Measurements from ENCODE around the gene OTOP2. TPM values are rescaled to one million over a fixed set of nuclear protein-coding genes. Genes with fewer than 3 reads are reported as not detected.
"Not testable (repeated sequence)": the region's sequence is repeated elsewhere in the genome, so short reads cannot be mapped to it uniquely, and the experiment has no call there.

The OTOP2 gene
- total RNA-seq, 1 donor from 2014 or later = not detected

GRCh38 chr17:74901353-74902135 is 22.5 kb upstream of the OTOP2 start:
- TF ChIP-seq, protein P1, sequence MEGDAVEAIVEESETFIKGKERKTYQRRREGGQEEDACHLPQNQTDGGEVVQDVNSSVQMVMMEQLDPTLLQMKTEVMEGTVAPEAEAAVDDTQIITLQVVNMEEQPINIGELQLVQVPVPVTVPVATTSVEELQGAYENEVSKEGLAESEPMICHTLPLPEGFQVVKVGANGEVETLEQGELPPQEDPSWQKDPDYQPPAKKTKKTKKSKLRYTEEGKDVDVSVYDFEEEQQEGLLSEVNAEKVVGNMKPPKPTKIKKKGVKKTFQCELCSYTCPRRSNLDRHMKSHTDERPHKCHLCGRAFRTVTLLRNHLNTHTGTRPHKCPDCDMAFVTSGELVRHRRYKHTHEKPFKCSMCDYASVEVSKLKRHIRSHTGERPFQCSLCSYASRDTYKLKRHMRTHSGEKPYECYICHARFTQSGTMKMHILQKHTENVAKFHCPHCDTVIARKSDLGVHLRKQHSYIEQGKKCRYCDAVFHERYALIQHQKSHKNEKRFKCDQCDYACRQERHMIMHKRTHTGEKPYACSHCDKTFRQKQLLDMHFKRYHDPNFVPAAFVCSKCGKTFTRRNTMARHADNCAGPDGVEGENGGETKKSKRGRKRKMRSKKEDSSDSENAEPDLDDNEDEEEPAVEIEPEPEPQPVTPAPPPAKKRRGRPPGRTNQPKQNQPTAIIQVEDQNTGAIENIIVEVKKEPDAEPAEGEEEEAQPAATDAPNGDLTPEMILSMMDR (conservative IDR thresholded peaks at IDR 0.05; ENCODE audit: low read depth, low read length) = no peak
- H3K4me3 ChIP-seq (ENCODE audit: low read depth, low read length) = no peak overlapping the region
- no peak for DNase-seq (ENCODE audit: low read depth)

DNA sequence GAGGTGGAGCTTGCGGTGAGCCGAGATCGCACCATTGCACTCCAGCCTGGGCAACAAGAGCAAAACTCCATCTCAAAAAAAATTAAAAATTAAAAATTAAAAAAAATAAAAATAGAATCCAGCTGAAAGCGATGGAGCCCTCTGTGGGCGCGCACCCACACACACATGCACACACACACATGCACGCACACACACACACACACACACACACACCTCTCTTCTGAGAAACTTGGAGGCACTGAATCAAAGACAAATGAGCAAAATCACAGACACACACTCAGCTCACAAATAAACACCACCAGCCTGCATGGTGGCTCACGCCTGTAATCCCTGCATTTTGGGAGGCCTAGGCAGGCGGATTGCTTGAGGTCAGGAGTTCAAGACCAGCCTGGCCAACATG is 21.0 kb upstream of the OTOP2 start:
- DNase-seq (ENCODE audit: low read depth) = no peak
- TF ChIP-seq, protein P1 (conservative IDR thresholded peaks at IDR 0.05; ENCODE audit: low read depth, low read length) = no peak
- H3K4me3 ChIP-seq (ENCODE audit: low read depth, low read length) = no peak overlapping the region

GRCh38 chr17:74903671-74904070 is 20.4 kb upstream of the OTOP2 start:
- TF ChIP-seq, protein P1 (conservative IDR thresholded peaks at IDR 0.05; ENCODE audit: low read depth, low read length) = no peak
- H3K4me3 ChIP-seq (ENCODE audit: low read depth, low read length) = no peak overlapping the region
- DNase-seq (ENCODE audit: low read depth) = no peak

GRCh38 chr17:74904687-74905409 is 19.2 kb upstream of the OTOP2 start:
- TF ChIP-seq, protein P1 (conservative IDR thresholded peaks at IDR 0.05; ENCODE audit: low read depth, low read length) = no peak
- DNase-seq (ENCODE audit: low read depth) = no peak
- no peak overlapping the region for H3K4me3 ChIP-seq (ENCODE audit: low read depth, low read length)

DNA sequence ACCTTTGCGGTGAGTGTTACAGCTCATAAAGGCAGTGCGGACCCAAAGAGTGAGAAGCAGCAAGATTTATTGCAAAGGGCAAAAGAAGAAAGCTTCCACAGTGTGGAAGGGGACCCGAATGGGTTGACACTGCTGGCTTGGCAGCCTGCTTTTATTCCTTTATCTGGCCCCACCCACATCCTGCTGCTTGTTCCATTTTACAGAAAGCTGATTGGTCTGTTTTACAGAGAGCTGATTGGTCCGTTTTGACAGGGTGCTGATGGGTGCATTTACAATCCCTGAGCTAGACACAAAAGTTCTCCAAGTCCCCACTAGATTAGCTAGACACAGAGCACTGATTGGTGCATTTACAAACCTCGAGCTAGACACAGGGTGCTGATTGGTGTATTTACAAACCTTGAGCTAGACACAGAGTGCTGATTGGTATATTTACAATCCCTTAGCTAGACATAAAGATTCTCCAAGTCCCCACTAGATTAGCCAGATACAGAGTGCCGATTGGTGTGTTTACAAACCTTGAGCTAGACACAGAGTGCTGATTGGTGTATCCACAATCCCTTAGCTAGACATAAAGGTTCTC is 17.8 kb upstream of the OTOP2 start:
- DNase-seq (ENCODE audit: low read depth) = not testable (repeated sequence)

GRCh38 chr17:74907012-74907411 is 17.1 kb upstream of the OTOP2 start:
- TF ChIP-seq, protein P1 (conservative IDR thresholded peaks at IDR 0.05; ENCODE audit: low read depth, low read length) = no peak
- DNase-seq (ENCODE audit: low read depth) = no peak
- no peak overlapping the region for H3K4me3 ChIP-seq (ENCODE audit: low read depth, low read length)

More for the DNA sequence above, 17.8 kb upstream of the OTOP2 start:
- H3K4me3 ChIP-seq (ENCODE audit: low read depth, low read length) = not testable (repeated sequence)

DNA sequence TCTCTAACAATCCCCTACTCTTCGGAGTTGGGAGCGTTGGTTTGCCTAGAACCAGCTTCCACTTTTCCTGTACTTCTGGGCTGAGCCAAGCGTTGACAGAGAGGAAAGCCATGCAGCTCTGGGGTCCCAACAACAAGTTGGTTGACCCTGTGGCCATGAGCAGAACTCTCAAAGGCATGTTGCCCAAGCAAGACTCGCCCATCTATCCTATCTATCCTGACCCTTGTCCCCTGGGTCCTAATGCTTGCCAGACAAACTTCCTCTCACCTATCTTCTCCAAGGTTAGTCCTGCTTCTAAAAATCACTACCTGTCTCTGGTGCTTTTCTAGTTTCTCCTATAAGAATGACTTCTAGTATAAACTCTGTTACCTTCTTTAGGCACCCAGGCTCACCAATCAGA is 15.0 kb upstream of the OTOP2 start:
- not testable (repeated sequence) for H3K4me3 ChIP-seq (ENCODE audit: low read depth, low read length); DNase-seq (ENCODE audit: low read depth)

- peak; percentile 1 for DNase-seq (ENCODE audit: low read depth)
- not testable (repeated sequence) for H3K4me3 ChIP-seq (ENCODE audit: low read depth, low read length)
These were observed 12.7 kb upstream of the OTOP2 start for GRCh38 chr17:74911423-74911822.
